GM12892 (cell line): ENCODE measurements around the gene FNIP2.
"Not testable (repeated sequence)": the region's sequence is repeated elsewhere in the genome, so short reads cannot be mapped to it uniquely, and the experiment has no call there.

ENCODE experiments used
- DNase-seq: peaks from one replicate; pipeline ENCODE4 v3.0.0; 2011; ENCODE audit not compliant: insufficient read length
- FAIRE-seq: peaks from 2 replicates; lab custom pipeline; 2011; peaks lifted over from hg19 to GRCh38; lab: Jason Lieb, UNC
- POLR2A ChIP-seq: IDR thresholded peaks from 2 replicates; pipeline ENCODE4 v1.6.1; 2011; ENCODE audit warnings: low read depth, low read length, control low read depth
- POLR2AphosphoS5 ChIP-seq: IDR thresholded peaks from 2 replicates; pipeline ENCODE4 v1.6.1; 2011; ENCODE audit warnings: low read depth, low read length, control low read depth
- TAF1 ChIP-seq: IDR thresholded peaks from 2 replicates; pipeline ENCODE4 v1.6.1; 2011; ENCODE audit warnings: low read depth, mild to moderate bottlenecking, control low read depth, low read length, borderline replicate concordance

FNIP2 gene

DNA sequence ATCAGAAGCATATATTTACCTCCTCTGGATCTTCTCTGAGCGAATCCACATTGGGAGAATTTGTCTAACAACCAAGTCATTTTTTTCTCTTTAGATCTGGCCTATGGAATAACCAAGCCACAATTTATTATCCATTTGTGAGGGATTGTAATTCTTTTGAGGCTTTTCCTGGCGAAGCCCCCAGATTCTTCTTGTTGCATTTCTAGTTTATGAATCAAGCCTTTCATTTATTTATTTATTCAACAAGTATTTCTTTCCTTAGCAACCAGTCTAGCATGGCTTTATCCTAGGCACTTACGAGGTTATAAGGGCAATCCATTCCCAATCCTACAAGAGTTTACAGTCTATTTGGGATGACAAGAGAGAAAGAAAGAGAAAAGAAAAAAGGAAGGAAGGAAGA, 18.4 kb upstream of the FNIP2 start:
- DNase-seq (no peak), FAIRE-seq (no peak)
- TF ChIP-seq POLR2A: no peak

DNA sequence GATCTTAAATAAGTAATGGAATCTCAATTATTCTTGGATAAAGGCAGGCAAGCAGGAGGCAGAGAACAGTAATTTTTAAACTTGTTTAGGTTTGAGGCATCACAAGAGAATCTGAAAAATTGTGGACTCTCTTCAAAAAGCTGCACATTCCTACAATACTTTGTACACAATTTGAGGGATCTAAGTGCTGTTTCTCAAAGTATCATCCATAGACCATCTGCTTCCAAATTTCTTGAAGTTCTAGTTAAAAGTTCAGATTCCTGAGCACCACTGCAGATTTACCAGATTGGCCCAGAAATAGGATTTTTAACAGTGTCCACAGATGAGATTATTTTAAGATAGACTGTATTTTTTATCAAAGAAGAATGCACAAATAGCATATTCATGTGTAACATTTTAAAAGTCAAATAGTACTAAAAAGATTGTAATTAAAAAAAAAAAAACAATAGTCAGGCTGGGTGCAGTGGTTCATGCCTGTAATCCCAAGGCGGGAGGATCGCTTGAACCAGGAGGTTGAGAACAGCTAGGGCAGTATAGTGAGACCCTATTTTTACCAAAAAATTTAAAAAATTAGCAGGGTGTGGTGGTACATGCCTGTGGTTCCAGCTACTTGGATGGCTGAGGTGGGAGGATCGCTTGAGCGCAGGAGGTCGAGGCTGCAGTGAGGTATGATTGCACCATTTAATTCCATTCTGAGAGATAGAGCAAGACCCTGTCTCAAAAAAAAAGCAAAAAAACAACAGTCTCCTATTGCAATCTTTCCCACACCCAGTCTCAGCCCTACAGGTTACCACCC, 14.2 kb upstream of the FNIP2 start:
- no peak for FAIRE-seq
- no peak for TF ChIP-seq POLR2AphosphoS5
- no peak for TF ChIP-seq POLR2A
- no peak for TF ChIP-seq TAF1
- no peak for DNase-seq

DNA sequence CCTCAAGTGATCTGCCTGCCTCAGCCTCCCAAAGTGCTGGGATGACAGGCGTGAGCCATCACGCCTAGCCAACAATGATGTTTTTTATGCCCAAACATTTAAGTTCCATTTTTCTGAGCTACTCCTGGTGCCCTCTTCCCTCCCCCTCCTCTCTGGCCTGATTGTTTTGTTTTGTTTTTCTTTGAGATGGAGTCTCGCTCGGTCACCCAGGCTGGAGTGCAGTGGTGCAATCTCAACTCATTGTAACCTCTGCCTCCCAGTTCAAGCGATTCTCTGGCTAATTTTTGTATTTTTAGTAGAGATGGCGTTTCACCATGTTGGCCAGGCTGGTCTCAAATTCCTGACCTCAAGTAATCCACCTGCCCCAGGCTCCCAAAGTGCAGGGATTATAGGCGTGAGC, 13.0 kb upstream of the FNIP2 start:
- FAIRE-seq: not testable (repeated sequence)

GRCh38 chr4:158756588-158756987, 12.2 kb upstream of the FNIP2 start:
- DNase-seq (no peak), FAIRE-seq (no peak)
- no peak for TF ChIP-seq POLR2AphosphoS5
- no peak for TF ChIP-seq TAF1
- TF ChIP-seq POLR2A: no peak

More for the DNA sequence above, 13.0 kb upstream of the FNIP2 start:
- not testable (repeated sequence) for DNase-seq

DNA sequence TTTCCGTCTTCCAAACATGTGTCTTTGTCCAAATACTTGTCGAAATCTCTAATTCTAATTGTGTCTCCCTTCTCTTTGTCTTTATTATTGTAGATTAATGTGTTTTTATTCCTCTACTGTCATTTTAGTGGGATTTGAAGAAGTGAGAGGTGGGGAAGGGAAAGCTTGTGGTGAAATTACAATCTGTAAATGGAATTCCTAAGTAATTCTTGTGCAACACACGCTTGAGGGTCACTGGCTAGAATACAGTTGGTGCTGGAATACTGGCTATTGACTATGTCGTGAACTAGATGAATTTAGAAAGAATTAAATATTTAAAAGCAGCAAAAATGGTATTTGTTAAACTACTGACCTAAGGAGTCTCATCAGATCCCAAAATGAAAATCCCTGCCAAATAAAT, 10.7 kb upstream of the FNIP2 start:
- TF ChIP-seq POLR2AphosphoS5 (no peak), TAF1 (no peak), POLR2A (no peak)
- DNase-seq (no peak), FAIRE-seq (no peak)

GRCh38 chr4:158758703-158759102, 10.1 kb upstream of the FNIP2 start:
- FAIRE-seq: no peak
- DNase-seq: no peak
- no peak for TF ChIP-seq POLR2A
- no peak for TF ChIP-seq TAF1
- no peak for TF ChIP-seq POLR2AphosphoS5

DNA sequence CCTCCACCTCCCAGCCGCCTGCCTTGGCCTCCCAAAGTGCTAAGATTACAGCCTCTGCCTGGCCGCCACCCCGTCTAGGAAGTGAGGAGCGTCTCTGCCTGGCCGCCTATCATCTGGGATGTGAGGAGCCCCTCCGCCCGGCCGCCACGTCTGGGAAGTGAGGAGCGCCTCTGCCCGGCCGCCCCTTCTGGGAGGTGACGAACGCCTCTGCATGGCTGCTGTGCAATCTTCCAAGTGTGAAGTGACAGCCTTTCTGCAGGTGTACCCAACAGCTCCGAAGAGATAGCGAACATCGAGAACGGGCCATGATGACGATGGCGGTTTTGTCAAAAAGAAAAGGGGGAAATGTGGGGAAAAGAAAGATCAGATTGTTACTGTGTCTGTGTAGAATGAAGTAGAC, 9.3 kb upstream of the FNIP2 start:
- not testable (repeated sequence) for FAIRE-seq, DNase-seq

- FAIRE-seq (no peak), DNase-seq (no peak)
- TF ChIP-seq POLR2A (no peak), TAF1 (no peak), POLR2AphosphoS5 (no peak)
These were observed 8.0 kb upstream of the FNIP2 start for GRCh38 chr4:158760866-158761265.

DNA sequence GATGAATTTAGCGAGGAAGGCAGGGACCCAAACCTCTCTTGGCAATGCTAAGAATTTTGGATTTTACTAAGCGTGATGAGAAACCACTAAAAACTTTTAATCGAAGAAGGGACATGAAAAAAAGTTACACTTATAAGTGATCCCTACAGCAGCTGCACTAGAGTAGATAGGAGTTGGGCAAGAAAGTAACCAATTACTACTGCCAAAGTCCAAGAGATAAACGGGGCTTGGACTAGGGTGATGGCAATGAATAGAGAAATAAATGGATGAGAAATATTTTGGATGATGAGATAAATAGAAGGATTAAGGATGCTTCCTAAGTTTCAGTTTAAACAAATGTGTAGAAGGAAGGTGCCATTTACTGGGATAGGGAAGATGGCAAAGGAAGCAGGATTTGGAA, 6.3 kb upstream of the FNIP2 start:
- FAIRE-seq: no peak

GRCh38 chr4:158763462-158763861, 5.4 kb upstream of the FNIP2 start:
- TF ChIP-seq TAF1 (no peak), POLR2AphosphoS5 (no peak), POLR2A (no peak)
- DNase-seq (no peak), FAIRE-seq (no peak)

More for the DNA sequence above, 6.3 kb upstream of the FNIP2 start:
- no peak for DNase-seq
- TF ChIP-seq POLR2AphosphoS5 (no peak), POLR2A (no peak), TAF1 (no peak)

DNA sequence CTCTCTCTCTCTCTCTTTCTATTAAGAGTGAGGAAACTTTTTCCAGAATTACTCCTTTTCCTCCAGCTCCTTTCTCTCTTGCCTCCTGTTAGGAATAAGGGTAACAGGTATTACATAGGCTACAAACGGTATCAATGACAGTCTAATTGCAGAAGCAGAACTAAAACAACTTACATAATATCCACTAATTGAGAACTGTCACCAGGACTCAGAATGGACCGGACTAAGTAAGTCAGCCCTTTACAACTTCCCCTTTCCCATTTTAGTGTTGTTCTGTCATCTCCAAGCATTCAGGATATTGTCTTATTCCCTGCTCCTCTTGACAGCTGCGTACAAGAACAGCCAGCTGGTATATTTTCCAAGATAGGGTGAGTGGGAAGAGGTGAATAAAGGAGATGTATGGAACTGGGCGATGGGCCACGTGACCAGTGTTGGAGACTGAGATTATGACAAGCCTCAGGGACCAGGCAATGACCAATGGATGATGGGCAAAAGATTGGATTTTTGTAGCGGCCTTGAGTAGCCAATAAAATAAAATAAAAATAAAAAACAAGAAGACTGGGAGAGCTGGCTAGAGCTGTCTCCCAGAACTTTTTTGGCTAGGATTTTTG, 2.3 kb upstream of the FNIP2 start:
- DNase-seq (no peak), FAIRE-seq (no peak)
- TF ChIP-seq POLR2A: no peak
- no peak for TF ChIP-seq POLR2AphosphoS5
- TF ChIP-seq TAF1: no peak

GRCh38 chr4:158767451-158767850, 1.4 kb upstream of the FNIP2 start:
- TF ChIP-seq TAF1: no peak
- TF ChIP-seq POLR2A: no peak
- TF ChIP-seq POLR2AphosphoS5: no peak

More at GRCh38 chr4:158767451-158767850, 1.4 kb upstream of the FNIP2 start:
- DNase-seq (no peak), FAIRE-seq (no peak)
